Measurements from ENCODE around the gene DDX6. TPM values are rescaled to one million over a fixed set of nuclear protein-coding genes. Genes with fewer than 3 reads are reported as not detected.
A peak's percentile ranks its signal among the peaks of the same experiment; 100 is the strongest.
"Not testable (repeated sequence)": the region's sequence is repeated elsewhere in the genome, so short reads cannot be mapped to it uniquely, and the experiment has no call there.

The DDX6 gene
- total RNA-seq, 2 experiments from 2014 or later: 274 to 279 TPM

GRCh38 chr11:118763041-118763440, 27.9 kb downstream of the DDX6 start:
- H3K9me3 Mint-ChIP-seq: no peaks in the 10 kb centered on the region
- peaks cover 54% of the 10 kb centered on the region for H3K36me3 Mint-ChIP-seq (ENCODE audit: low read depth)
- DNase-seq: no peak
- no peak overlapping the region for H3K27ac Mint-ChIP-seq
- H3K4me3 Mint-ChIP-seq: no peak overlapping the region
- H3K27me3 Mint-ChIP-seq (ENCODE audit: low read depth): no peaks in the 10 kb centered on the region
- intact Hi-C loops (cut with micrococcal nuclease): no loop called here
- CTCF ChIA-PET: interaction anchor here (0.7 to 2.0 kb wide), 4 partner anchors 10 to 133 kb away, joined by 3 to 6 read pairs (median 4); no protein-coding TSS in a partner anchor
- peaks cover 8% of the 10 kb centered on the region for H3K4me1 Mint-ChIP-seq (ENCODE audit: low read depth)

- H3K9me3 Mint-ChIP-seq; H3K4me3 Mint-ChIP-seq; intact Hi-C loops (cut with micrococcal nuclease); H3K27me3 Mint-ChIP-seq (ENCODE audit: low read depth); DNase-seq: not testable (repeated sequence)
- H3K27ac Mint-ChIP-seq: peak overlapping the region; percentile 65
- peaks cover 10% of the 10 kb centered on the region for H3K4me1 Mint-ChIP-seq (ENCODE audit: low read depth)
- H3K36me3 Mint-ChIP-seq (ENCODE audit: low read depth): peaks cover 56% of the 10 kb centered on the region
- CTCF ChIA-PET: interaction anchor here (0.5 to 2.0 kb wide), 4 partner anchors 11 to 330 kb away, joined by 3 to 6 read pairs (median 4); no protein-coding TSS in a partner anchor
These were observed 29.0 kb downstream of the DDX6 start for GRCh38 chr11:118761981-118762380.

GRCh38 chr11:118757876-118758399, 33.0 kb downstream of the DDX6 start:
- no peak for DNase-seq
- no peaks in the 10 kb centered on the region for H3K27me3 Mint-ChIP-seq (ENCODE audit: low read depth)
- CTCF ChIA-PET: interaction anchor here (0.8 kb wide), 1 partner anchor 24 kb away, joined by 3 read pairs; no protein-coding TSS in a partner anchor
- H3K4me3 Mint-ChIP-seq: no peak overlapping the region
- intact Hi-C loops (cut with micrococcal nuclease): no loop called here
- peaks cover 58% of the 10 kb centered on the region for H3K36me3 Mint-ChIP-seq (ENCODE audit: low read depth)
- peaks cover 4% of the 10 kb centered on the region for H3K4me1 Mint-ChIP-seq (ENCODE audit: low read depth)
- peak overlapping the region; percentile 56 for H3K27ac Mint-ChIP-seq
- H3K9me3 Mint-ChIP-seq: no peaks in the 10 kb centered on the region

- no peak overlapping the region for H3K4me3 Mint-ChIP-seq
- intact Hi-C loops (cut with micrococcal nuclease): no loop called here
- no peaks in the 10 kb centered on the region for H3K9me3 Mint-ChIP-seq
- no peak overlapping the region for H3K27ac Mint-ChIP-seq
- DNase-seq: no peak
- H3K36me3 Mint-ChIP-seq (ENCODE audit: low read depth): peaks cover 43% of the 10 kb centered on the region
- peaks cover 13% of the 10 kb centered on the region for H3K4me1 Mint-ChIP-seq (ENCODE audit: low read depth)
- CTCF ChIA-PET: interaction anchor here (1.8 kb wide), 1 partner anchor 63 kb away, joined by 8 read pairs; no protein-coding TSS in a partner anchor
- no peaks in the 10 kb centered on the region for H3K27me3 Mint-ChIP-seq (ENCODE audit: low read depth)
These were observed 38.3 kb downstream of the DDX6 start for GRCh38 chr11:118752654-118753053.

GRCh38 chr11:118749429-118749828, 41.5 kb downstream of the DDX6 start:
- no peak for DNase-seq
- H3K4me3 Mint-ChIP-seq: no peak overlapping the region
- intact Hi-C loops (cut with micrococcal nuclease): no loop called here
- CTCF ChIA-PET: interaction anchor here (1.4 kb wide), 1 partner anchor 58 kb away, joined by 7 read pairs; no protein-coding TSS in a partner anchor
- no peaks in the 10 kb centered on the region for H3K9me3 Mint-ChIP-seq
- H3K4me1 Mint-ChIP-seq (ENCODE audit: low read depth): peaks cover 13% of the 10 kb centered on the region
- H3K36me3 Mint-ChIP-seq (ENCODE audit: low read depth): peaks cover 23% of the 10 kb centered on the region
- H3K27me3 Mint-ChIP-seq (ENCODE audit: low read depth): no peaks in the 10 kb centered on the region
- peak overlapping the region; percentile 46 for H3K27ac Mint-ChIP-seq

- intact Hi-C loops (cut with micrococcal nuclease): no loop called here
- no peak overlapping the region for H3K27ac Mint-ChIP-seq
- H3K27me3 Mint-ChIP-seq (ENCODE audit: low read depth): no peaks in the 10 kb centered on the region
- no peak for DNase-seq
- H3K4me1 Mint-ChIP-seq (ENCODE audit: low read depth): peaks cover 13% of the 10 kb centered on the region
- CTCF ChIA-PET: interaction anchor here (1.0 kb wide), 2 partner anchors 22 to 58 kb away, joined by 3 read pairs; no protein-coding TSS in a partner anchor
- no peaks in the 10 kb centered on the region for H3K9me3 Mint-ChIP-seq
- peaks cover 18% of the 10 kb centered on the region for H3K36me3 Mint-ChIP-seq (ENCODE audit: low read depth)
- no peak overlapping the region for H3K4me3 Mint-ChIP-seq
These were observed 42.9 kb downstream of the DDX6 start for GRCh38 chr11:118748056-118748455.

- CTCF ChIA-PET: interaction anchor here (0.6 kb wide), 1 partner anchor 384 kb away, joined by 3 read pairs; no protein-coding TSS in a partner anchor
- H3K36me3 Mint-ChIP-seq (ENCODE audit: low read depth): peaks cover 15% of the 10 kb centered on the region
- no peak overlapping the region for H3K27ac Mint-ChIP-seq
- no peak for DNase-seq
- intact Hi-C loops (cut with micrococcal nuclease): no loop called here
- no peaks in the 10 kb centered on the region for H3K27me3 Mint-ChIP-seq (ENCODE audit: low read depth)
- peaks cover 13% of the 10 kb centered on the region for H3K4me1 Mint-ChIP-seq (ENCODE audit: low read depth)
- H3K9me3 Mint-ChIP-seq: no peaks in the 10 kb centered on the region
- H3K4me3 Mint-ChIP-seq: no peak overlapping the region
These were observed 43.9 kb downstream of the DDX6 start for GRCh38 chr11:118746988-118747585.

- H3K4me3 Mint-ChIP-seq: no peak overlapping the region
- H3K36me3 Mint-ChIP-seq (ENCODE audit: low read depth): no peaks in the 10 kb centered on the region
- H3K4me1 Mint-ChIP-seq (ENCODE audit: low read depth): no peaks in the 10 kb centered on the region
- no peaks in the 10 kb centered on the region for H3K9me3 Mint-ChIP-seq
- no peak for DNase-seq
- H3K27ac Mint-ChIP-seq: no peak overlapping the region
- CTCF ChIA-PET: no interaction called here
- intact Hi-C loops (cut with micrococcal nuclease): no loop called here
- H3K27me3 Mint-ChIP-seq (ENCODE audit: low read depth): no peaks in the 10 kb centered on the region
These were observed 46.9 kb downstream of the DDX6 start for GRCh38 chr11:118744046-118744445.

GRCh38 chr11:118742304-118742703, 48.7 kb downstream of the DDX6 start:
- CTCF ChIA-PET: interaction anchor here (1.7 kb wide), 1 partner anchor 52 kb away, joined by 5 read pairs; no protein-coding TSS in a partner anchor
- Mint-ChIP-seq H3K27ac (no peak overlapping the region), H3K4me3 (no peak overlapping the region), H3K4me1 (ENCODE audit: low read depth) (no peaks in the 10 kb centered on the region), H3K27me3 (ENCODE audit: low read depth) (no peaks in the 10 kb centered on the region), H3K9me3 (peaks cover 2% of the 10 kb centered on the region), H3K36me3 (ENCODE audit: low read depth) (no peaks in the 10 kb centered on the region)
- intact Hi-C loops (cut with micrococcal nuclease): no loop called here
- DNase-seq: no peak

- intact Hi-C loops (cut with micrococcal nuclease): no loop called here
- Mint-ChIP-seq H3K27me3 (ENCODE audit: low read depth) (no peaks in the 10 kb centered on the region), H3K36me3 (ENCODE audit: low read depth) (no peaks in the 10 kb centered on the region), H3K27ac (no peak overlapping the region), H3K9me3 (peaks cover 2% of the 10 kb centered on the region), H3K4me1 (ENCODE audit: low read depth) (no peaks in the 10 kb centered on the region), H3K4me3 (no peak overlapping the region)
- CTCF ChIA-PET: interaction anchor here (1.1 to 1.7 kb wide), 2 partner anchors 14 to 51 kb away, joined by 3 to 5 read pairs; no protein-coding TSS in a partner anchor
- no peak for DNase-seq
These were observed 50.1 kb downstream of the DDX6 start for GRCh38 chr11:118740892-118741291.

GRCh38 chr11:118735203-118735602, 55.8 kb downstream of the DDX6 start:
- CTCF ChIA-PET: interaction anchor here (0.6 to 0.8 kb wide), 2 partner anchors 39 to 191 kb away, joined by 3 read pairs; partner anchors contain the start of gene BCL9L
- Mint-ChIP-seq H3K36me3 (ENCODE audit: low read depth) (no peaks in the 10 kb centered on the region), H3K4me1 (ENCODE audit: low read depth) (no peaks in the 10 kb centered on the region), H3K27ac (no peak overlapping the region), H3K27me3 (ENCODE audit: low read depth) (no peaks in the 10 kb centered on the region), H3K9me3 (peaks cover 2% of the 10 kb centered on the region), H3K4me3 (no peak overlapping the region)
- DNase-seq: no peak
- intact Hi-C loops (cut with micrococcal nuclease): no loop called here

- H3K9me3 Mint-ChIP-seq: peaks cover 2% of the 10 kb centered on the region
- intact Hi-C loops (cut with micrococcal nuclease): no loop called here
- no peaks in the 10 kb centered on the region for H3K4me1 Mint-ChIP-seq (ENCODE audit: low read depth)
- CTCF ChIA-PET: interaction anchor here (0.7 kb wide), 1 partner anchor 24 kb away, joined by 3 read pairs; no protein-coding TSS in a partner anchor
- no peak overlapping the region for H3K27ac Mint-ChIP-seq
- no peaks in the 10 kb centered on the region for H3K27me3 Mint-ChIP-seq (ENCODE audit: low read depth)
- H3K4me3 Mint-ChIP-seq: no peak overlapping the region
- no peaks in the 10 kb centered on the region for H3K36me3 Mint-ChIP-seq (ENCODE audit: low read depth)
- no peak for DNase-seq
These were observed 56.9 kb downstream of the DDX6 start for GRCh38 chr11:118734031-118734430.

GRCh38 chr11:118729753-118730152, 61.2 kb downstream of the DDX6 start:
- intact Hi-C loops (cut with micrococcal nuclease): not testable (repeated sequence)

More at GRCh38 chr11:118729753-118730152, 61.2 kb downstream of the DDX6 start:
- H3K27me3 Mint-ChIP-seq (ENCODE audit: low read depth); H3K4me3 Mint-ChIP-seq; H3K36me3 Mint-ChIP-seq (ENCODE audit: low read depth); H3K27ac Mint-ChIP-seq; H3K4me1 Mint-ChIP-seq (ENCODE audit: low read depth); H3K9me3 Mint-ChIP-seq; CTCF ChIA-PET; DNase-seq: not testable (repeated sequence)
